Measurements from ENCODE around the gene FBXW10B. TPM values are rescaled to one million over a fixed set of nuclear protein-coding genes. Genes with fewer than 3 reads are reported as not detected.
"Not testable (repeated sequence)": the region's sequence is repeated elsewhere in the genome, so short reads cannot be mapped to it uniquely, and the experiment has no call there.

The FBXW10B gene
- total RNA-seq, 1 experiment from 2014 or later: 1.5 TPM

DNA sequence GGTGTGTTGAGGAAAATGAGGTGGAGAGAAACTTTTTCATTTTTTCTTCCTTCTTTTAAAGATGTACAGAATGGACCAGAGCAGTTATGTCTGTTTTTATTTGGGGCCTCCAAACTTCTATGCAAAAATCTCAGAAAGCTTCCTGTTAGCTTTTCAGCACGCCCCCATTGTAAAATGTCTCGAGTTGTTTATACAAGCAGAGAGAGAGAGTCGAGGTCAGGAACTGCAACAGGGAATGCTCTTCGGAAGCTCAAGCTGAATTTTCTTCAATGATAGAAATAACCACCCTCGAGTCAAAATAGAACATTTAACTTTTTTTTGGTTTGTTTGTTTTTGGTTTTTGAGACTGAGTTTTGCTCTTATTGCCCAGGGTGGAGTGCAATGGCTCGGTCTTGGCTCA is 3.7 kb downstream of the FBXW10B start:
- H3K36me3 ChIP-seq (ENCODE audit: insufficient read depth, low read length, poor library complexity, severe bottlenecking); H3K4me3 ChIP-seq (ENCODE audit: low read depth, low read length, poor library complexity, severe bottlenecking); intact Hi-C loops (cut with micrococcal nuclease; ENCODE audit: unreplicated experiment); H3K9me3 ChIP-seq (ENCODE audit: low read depth, low read length, poor library complexity, severe bottlenecking); H3K27me3 ChIP-seq (replicated peaks; ENCODE audit: insufficient read depth, low read depth, low read length, poor library complexity); CTCF ChIA-PET; POLR2A ChIA-PET (ENCODE audit: low non-redundant PET); DNase-seq (ENCODE audit: low spot score); H3K27ac ChIP-seq (ENCODE audit: low read depth, low read length, poor library complexity, severe bottlenecking); BruUV-seq (replicated peaks); H3K4me1 ChIP-seq (ENCODE audit: insufficient read depth, low read length, poor library complexity, severe bottlenecking): not testable (repeated sequence)

DNA sequence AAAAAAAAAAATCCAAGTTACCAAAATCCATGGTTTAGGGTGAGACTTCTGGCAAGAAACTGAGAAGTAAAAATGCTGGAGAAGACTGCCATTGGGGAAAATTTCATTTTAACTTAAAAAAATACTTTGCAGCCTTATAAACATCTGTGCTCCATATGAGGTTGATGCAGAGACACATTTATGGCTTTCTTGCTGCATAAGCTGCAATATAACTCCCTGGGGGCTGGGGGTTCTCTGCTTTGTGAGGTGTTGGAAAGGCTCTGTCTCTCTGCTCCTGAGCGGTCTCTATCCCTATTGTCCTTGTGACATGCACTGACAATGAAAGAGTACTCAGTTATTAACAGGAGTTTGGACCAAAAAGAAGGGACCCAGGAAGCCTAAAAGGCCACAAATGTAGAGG is 6.4 kb downstream of the FBXW10B start:
- POLR2A ChIA-PET (ENCODE audit: low non-redundant PET); intact Hi-C loops (cut with micrococcal nuclease; ENCODE audit: unreplicated experiment); CTCF ChIA-PET; H3K27me3 ChIP-seq (replicated peaks; ENCODE audit: insufficient read depth, low read depth, low read length, poor library complexity); H3K4me3 ChIP-seq (ENCODE audit: low read depth, low read length, poor library complexity, severe bottlenecking); H3K36me3 ChIP-seq (ENCODE audit: insufficient read depth, low read length, poor library complexity, severe bottlenecking); BruUV-seq (replicated peaks); H3K4me1 ChIP-seq (ENCODE audit: insufficient read depth, low read length, poor library complexity, severe bottlenecking); DNase-seq (ENCODE audit: low spot score); H3K27ac ChIP-seq (ENCODE audit: low read depth, low read length, poor library complexity, severe bottlenecking); H3K9me3 ChIP-seq (ENCODE audit: low read depth, low read length, poor library complexity, severe bottlenecking): not testable (repeated sequence)

DNA sequence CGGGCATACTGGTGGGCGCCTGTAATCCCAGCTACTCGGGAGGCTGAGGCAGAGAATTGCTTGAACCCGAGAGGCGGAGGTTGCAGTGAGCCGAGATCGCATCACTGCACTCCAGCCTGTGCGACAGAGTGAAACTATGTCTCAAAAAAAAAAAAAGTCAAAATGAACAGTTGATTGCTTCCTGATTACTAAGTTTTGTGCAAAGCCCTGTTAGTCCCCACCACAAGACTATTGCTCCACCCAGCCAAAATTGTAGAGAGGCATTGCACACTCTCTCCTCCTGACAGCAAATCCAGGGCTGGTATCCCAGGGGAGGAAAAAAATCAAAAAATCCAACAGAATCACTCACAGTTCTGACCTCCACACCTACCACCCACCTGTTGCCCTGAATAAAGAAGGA is 26.5 kb downstream of the FBXW10B start:
- BruUV-seq (replicated peaks); H3K4me1 ChIP-seq (ENCODE audit: insufficient read depth, low read length, poor library complexity, severe bottlenecking); intact Hi-C loops (cut with micrococcal nuclease; ENCODE audit: unreplicated experiment); H3K27me3 ChIP-seq (replicated peaks; ENCODE audit: insufficient read depth, low read depth, low read length, poor library complexity); H3K27ac ChIP-seq (ENCODE audit: low read depth, low read length, poor library complexity, severe bottlenecking); H3K4me3 ChIP-seq (ENCODE audit: low read depth, low read length, poor library complexity, severe bottlenecking); H3K9me3 ChIP-seq (ENCODE audit: low read depth, low read length, poor library complexity, severe bottlenecking); H3K36me3 ChIP-seq (ENCODE audit: insufficient read depth, low read length, poor library complexity, severe bottlenecking); CTCF ChIA-PET; DNase-seq (ENCODE audit: low spot score): not testable (repeated sequence)
- POLR2A ChIA-PET (ENCODE audit: low non-redundant PET): interaction anchor here (0.6 kb wide), 1 partner anchor 53 kb away, joined by 3 read pairs; no protein-coding TSS in a partner anchor

DNA sequence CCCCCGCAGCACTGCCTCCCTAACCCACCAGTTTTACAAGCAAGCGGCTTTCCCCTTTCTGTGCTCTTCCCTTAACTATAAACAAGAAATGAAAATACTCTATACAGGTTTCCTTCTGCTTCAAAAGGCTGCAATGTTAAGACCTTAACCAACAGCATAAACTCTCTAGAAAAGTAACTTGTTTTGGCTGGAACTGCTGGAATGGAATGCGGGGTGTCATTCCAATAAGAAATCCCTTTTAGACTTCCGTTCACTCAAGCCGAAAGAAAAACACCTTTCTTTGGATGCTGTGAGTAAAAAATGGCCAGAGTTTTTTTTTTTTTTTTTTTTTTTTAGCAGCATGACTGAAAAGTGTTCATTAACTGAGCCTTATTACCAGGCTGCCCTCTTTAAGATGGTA is 27.5 kb downstream of the FBXW10B start:
- intact Hi-C loops (cut with micrococcal nuclease; ENCODE audit: unreplicated experiment); H3K4me3 ChIP-seq (ENCODE audit: low read depth, low read length, poor library complexity, severe bottlenecking); CTCF ChIA-PET: not testable (repeated sequence)

DNA sequence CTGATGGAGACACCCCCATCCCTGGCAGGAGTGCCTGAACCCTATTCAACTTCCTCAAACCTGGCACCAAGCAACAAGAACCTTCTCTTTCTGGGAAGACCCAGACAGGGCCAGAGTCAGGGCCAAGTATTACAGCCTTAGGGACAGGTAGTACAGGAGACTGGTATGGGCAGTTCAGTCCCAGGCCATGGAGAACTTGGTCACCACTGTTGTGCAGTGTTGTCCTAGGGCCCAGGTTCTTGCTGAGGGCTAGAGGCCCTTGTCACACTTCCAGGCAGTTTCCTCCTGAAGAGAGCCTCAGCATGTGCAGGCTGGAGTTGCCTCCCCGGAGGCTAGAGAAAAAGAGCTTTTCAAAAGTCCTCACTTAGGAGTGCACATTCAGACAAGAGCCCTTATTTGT is 28.7 kb downstream of the FBXW10B start:
- intact Hi-C loops (cut with micrococcal nuclease; ENCODE audit: unreplicated experiment); H3K4me3 ChIP-seq (ENCODE audit: low read depth, low read length, poor library complexity, severe bottlenecking); POLR2A ChIA-PET (ENCODE audit: low non-redundant PET); H3K4me1 ChIP-seq (ENCODE audit: insufficient read depth, low read length, poor library complexity, severe bottlenecking); H3K36me3 ChIP-seq (ENCODE audit: insufficient read depth, low read length, poor library complexity, severe bottlenecking); H3K9me3 ChIP-seq (ENCODE audit: low read depth, low read length, poor library complexity, severe bottlenecking); H3K27me3 ChIP-seq (replicated peaks; ENCODE audit: insufficient read depth, low read depth, low read length, poor library complexity); H3K27ac ChIP-seq (ENCODE audit: low read depth, low read length, poor library complexity, severe bottlenecking); DNase-seq (ENCODE audit: low spot score); CTCF ChIA-PET; BruUV-seq (replicated peaks): not testable (repeated sequence)

More for the DNA sequence above, 27.5 kb downstream of the FBXW10B start:
- POLR2A ChIA-PET (ENCODE audit: low non-redundant PET); H3K9me3 ChIP-seq (ENCODE audit: low read depth, low read length, poor library complexity, severe bottlenecking); BruUV-seq (replicated peaks); H3K27me3 ChIP-seq (replicated peaks; ENCODE audit: insufficient read depth, low read depth, low read length, poor library complexity); DNase-seq (ENCODE audit: low spot score); H3K36me3 ChIP-seq (ENCODE audit: insufficient read depth, low read length, poor library complexity, severe bottlenecking); H3K4me1 ChIP-seq (ENCODE audit: insufficient read depth, low read length, poor library complexity, severe bottlenecking); H3K27ac ChIP-seq (ENCODE audit: low read depth, low read length, poor library complexity, severe bottlenecking): not testable (repeated sequence)

DNA sequence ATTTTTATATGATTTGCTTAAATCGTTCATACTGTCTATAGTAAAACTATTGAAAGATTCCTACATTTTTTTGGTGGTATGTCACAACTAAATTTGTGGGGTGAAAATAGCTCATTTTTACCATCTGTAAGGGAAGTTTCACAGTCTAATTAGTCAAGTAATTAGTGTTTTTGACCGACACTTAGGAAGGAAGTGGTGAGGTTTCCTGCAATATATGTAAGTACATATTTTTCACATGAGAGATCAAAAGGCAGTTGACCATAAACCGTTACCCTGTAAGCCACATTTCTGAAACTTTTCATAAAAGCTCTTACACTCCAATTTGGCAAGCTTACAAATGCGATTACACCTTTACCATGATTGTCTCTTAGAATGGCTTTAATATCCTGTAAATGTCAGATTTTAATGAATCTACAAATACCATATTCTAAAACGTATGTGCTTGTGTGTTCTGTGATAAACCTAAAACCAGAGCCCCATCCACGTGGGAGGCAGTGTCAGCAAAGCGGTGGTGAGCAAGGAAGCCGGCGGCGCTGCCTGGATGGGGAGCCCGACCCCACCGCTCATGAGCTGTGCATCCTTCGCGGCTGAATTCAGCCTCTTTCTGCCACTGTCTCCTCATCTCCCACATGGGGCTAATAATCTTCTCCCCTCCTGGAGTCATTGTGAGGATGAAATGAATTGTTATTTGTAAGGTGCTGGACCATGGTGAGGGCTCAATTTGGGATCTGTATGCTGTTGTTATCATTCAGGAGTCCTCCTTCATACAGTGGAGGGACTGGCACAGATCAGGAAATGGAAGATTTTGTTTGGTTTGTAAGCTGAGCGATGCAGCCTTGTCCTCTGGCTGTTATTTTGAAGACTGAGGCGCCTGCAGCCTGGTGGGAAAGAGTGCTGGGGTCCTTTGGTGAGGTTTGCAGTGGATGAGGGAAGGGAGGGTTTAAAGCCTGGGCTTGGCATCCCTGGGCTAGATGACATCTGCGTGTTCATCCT is 29.7 kb downstream of the FBXW10B start:
- H3K27ac ChIP-seq (ENCODE audit: low read depth, low read length, poor library complexity, severe bottlenecking); H3K36me3 ChIP-seq (ENCODE audit: insufficient read depth, low read length, poor library complexity, severe bottlenecking); intact Hi-C loops (cut with micrococcal nuclease; ENCODE audit: unreplicated experiment); CTCF ChIA-PET; H3K4me3 ChIP-seq (ENCODE audit: low read depth, low read length, poor library complexity, severe bottlenecking); H3K9me3 ChIP-seq (ENCODE audit: low read depth, low read length, poor library complexity, severe bottlenecking); H3K4me1 ChIP-seq (ENCODE audit: insufficient read depth, low read length, poor library complexity, severe bottlenecking); H3K27me3 ChIP-seq (replicated peaks; ENCODE audit: insufficient read depth, low read depth, low read length, poor library complexity); BruUV-seq (replicated peaks); POLR2A ChIA-PET (ENCODE audit: low non-redundant PET); DNase-seq (ENCODE audit: low spot score): not testable (repeated sequence)

DNA sequence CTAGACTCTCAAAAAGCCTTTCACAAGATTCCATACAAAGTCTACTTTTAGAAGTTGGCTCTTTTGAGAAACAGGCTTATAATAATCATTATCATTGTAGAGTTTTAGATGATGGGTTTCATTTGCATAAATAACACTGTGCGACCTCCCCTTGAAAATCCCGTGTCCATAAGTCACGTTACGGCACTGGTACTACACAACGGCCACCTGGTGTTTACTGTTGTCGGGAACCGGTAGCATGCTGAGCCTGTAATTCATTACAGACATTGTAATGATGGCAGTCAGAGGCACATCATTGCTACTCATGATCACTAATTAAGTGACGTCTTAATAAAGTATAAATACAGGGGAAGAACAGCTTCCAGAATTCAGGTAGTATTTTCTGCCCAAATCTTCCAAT is 31.5 kb downstream of the FBXW10B start:
- DNase-seq (ENCODE audit: low spot score): peak; percentile 12
- H3K4me1 ChIP-seq (ENCODE audit: insufficient read depth, low read length, poor library complexity, severe bottlenecking); H3K27me3 ChIP-seq (replicated peaks; ENCODE audit: insufficient read depth, low read depth, low read length, poor library complexity); H3K27ac ChIP-seq (ENCODE audit: low read depth, low read length, poor library complexity, severe bottlenecking); H3K36me3 ChIP-seq (ENCODE audit: insufficient read depth, low read length, poor library complexity, severe bottlenecking); intact Hi-C loops (cut with micrococcal nuclease; ENCODE audit: unreplicated experiment); H3K9me3 ChIP-seq (ENCODE audit: low read depth, low read length, poor library complexity, severe bottlenecking); POLR2A ChIA-PET (ENCODE audit: low non-redundant PET); BruUV-seq (replicated peaks); CTCF ChIA-PET; H3K4me3 ChIP-seq (ENCODE audit: low read depth, low read length, poor library complexity, severe bottlenecking): not testable (repeated sequence)

DNA sequence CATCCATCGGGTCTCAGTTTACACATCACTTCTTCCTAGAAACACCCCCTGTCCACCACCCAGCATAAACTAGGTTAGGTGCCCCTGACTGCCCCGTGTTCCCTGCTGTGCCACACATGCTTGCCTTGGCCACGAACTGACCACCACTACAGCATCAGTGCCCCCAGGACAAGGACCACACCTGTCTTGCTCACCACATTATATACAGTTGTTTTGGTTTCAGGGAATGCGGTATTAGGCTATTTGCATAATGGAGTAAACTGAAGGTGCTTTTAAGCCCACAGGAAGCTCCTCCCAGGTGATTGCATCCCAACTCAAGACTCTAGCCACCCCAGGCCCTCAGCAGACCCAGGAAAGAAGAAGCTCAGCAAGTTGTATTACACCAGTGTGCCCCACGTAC is 36.2 kb downstream of the FBXW10B start:
- H3K4me1 ChIP-seq (ENCODE audit: insufficient read depth, low read length, poor library complexity, severe bottlenecking); BruUV-seq (replicated peaks); CTCF ChIA-PET; DNase-seq (ENCODE audit: low spot score); H3K9me3 ChIP-seq (ENCODE audit: low read depth, low read length, poor library complexity, severe bottlenecking); H3K27me3 ChIP-seq (replicated peaks; ENCODE audit: insufficient read depth, low read depth, low read length, poor library complexity); H3K36me3 ChIP-seq (ENCODE audit: insufficient read depth, low read length, poor library complexity, severe bottlenecking); H3K27ac ChIP-seq (ENCODE audit: low read depth, low read length, poor library complexity, severe bottlenecking); H3K4me3 ChIP-seq (ENCODE audit: low read depth, low read length, poor library complexity, severe bottlenecking); POLR2A ChIA-PET (ENCODE audit: low non-redundant PET); intact Hi-C loops (cut with micrococcal nuclease; ENCODE audit: unreplicated experiment): not testable (repeated sequence)
